Activated CD8-positive, alpha-beta memory T cell treated with anti-CD3 and anti-CD28 coated beads, Interleukin-2, amount 50 U/mL, for 1 hour (primary cell): ENCODE data around the gene HDGF.

Experiments
- DNase-seq: peaks from one replicate; pipeline ENCODE4 v3.0.0-alpha.2; 2020; ENCODE audit errors: extremely low read depth

Gene HDGF

DNA sequence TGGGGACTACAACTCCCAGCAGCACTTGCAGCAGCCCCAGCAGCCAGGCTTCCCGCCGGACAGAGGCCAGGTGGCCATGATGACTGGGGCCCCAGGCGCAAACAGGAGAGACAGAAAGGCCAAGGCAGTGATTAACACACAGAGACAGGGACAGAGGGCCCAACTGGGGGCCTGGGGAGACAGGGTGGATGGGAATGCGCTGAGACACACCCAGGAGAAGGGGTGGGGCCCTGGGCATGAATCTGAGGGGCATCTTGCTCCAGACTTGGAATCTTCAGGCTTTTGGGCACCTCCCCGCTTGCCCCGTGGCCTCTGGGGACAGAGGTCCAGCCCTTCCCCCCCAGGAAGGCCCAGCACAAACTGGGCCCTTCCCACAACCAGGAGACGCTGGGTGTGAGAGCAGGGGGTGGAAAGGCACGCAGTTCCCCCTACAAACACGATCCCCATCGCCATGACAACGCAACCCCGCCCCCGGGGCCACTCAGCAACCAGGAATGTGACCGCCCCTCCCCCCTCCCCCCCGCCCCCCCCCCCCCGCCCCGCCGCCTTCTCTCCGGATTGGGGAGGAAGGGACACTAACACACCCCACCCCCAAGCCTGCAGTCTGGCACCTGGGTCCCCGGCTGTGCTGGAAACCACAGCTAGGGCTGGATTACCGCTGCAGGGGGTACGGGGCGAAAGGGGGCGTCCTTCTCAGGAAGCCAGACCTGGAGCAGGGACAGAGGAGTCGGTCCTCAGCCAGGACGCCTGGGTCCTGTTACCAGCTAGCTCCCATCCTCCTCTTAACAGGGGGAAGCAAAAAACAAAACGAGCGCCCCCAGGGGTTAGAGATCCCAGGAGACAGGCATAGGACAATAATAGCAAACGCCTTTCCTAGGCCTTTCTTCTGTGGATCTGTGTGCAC lies 4.5 kb downstream of the HDGF start:
- DNase-seq = peak; percentile 53

DNA sequence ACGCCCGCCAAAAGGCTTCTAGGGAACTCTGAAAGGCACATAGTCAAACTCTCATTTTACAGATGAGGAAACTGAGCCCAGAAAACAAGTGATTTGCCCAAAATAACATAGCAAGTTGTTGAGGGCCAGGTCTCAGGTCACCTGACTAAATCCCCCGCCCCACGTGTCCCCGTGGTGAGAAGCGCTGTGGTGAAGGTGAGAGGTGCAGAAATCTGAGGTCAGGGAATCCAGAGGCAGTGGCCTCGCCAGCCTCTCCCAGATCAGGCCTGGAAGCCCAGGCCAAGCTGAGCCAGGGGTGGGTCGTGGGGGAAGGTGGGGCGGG lies 5.1 kb downstream of the HDGF start:
- DNase-seq = no peak

DNA sequence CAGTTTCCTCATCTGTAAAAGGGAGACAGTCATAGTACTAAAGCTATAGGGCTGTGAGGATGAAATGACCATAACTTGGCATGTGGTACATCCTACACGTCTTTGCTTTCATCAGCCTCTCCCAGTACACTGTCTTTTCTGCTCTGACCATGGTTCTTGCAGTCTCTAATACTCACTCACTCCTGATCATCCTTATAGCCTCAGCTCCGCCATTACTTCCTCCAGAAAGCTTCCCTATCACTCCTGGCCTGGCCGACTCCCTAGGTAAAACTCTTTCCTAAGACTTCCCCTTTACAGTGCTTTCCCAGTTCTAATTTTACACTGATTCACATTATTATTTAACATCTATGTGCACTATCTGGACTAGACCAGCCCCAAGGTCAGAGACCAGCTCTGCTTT lies 5.6 kb downstream of the HDGF start:
- no peak for DNase-seq

DNA sequence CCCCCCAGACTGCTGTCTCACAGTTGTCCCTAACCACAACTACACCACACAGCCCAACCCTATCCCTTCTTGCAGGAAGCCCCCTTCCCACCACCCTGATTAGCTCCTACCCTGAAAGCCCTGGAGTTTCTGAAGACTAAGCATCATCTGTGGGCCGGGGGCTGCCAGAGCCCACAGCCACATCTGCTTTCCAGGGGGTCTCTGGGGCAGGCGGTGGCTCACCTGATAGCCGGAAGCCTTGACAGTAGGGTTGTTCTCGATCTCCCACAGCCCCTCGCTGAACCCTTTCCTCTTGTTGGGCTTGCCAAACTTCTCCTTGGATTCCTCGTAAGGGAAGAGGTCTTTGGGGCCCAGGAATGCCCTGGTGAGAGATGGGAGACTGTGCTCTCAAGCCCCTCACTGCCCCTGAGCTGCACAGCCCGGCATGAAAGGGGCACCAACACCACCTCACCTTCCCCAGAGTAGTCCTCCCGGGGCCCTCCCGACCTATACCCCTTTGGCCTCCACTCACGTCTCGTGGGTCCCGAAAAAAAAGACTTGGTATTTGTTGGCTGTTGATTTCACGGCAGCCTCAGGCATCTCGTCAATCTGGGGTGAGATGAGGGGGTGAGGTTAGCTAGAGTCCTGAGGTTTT lies 6.6 kb downstream of the HDGF start:
- no peak for DNase-seq

DNA sequence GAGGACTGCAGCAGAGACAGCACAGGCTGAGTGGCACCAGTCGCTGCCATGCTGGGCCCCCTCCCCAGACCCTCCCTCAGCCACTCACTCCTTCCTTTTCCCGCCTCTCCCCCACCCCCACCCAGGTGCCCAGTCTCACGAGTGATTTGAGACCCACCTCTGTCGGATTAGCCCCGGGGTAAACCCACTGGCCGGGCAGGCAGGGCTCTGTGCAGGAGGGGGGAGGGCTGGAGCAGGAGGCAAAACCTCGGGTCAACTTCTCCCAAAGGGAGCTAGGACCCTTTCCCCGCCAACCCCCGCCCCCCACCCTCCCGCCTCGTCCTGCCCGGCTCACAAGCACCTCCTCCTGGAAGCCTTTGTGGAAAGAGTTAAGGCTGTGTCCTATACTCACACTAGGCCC lies 7.1 kb downstream of the HDGF start:
- DNase-seq = no peak

DNA sequence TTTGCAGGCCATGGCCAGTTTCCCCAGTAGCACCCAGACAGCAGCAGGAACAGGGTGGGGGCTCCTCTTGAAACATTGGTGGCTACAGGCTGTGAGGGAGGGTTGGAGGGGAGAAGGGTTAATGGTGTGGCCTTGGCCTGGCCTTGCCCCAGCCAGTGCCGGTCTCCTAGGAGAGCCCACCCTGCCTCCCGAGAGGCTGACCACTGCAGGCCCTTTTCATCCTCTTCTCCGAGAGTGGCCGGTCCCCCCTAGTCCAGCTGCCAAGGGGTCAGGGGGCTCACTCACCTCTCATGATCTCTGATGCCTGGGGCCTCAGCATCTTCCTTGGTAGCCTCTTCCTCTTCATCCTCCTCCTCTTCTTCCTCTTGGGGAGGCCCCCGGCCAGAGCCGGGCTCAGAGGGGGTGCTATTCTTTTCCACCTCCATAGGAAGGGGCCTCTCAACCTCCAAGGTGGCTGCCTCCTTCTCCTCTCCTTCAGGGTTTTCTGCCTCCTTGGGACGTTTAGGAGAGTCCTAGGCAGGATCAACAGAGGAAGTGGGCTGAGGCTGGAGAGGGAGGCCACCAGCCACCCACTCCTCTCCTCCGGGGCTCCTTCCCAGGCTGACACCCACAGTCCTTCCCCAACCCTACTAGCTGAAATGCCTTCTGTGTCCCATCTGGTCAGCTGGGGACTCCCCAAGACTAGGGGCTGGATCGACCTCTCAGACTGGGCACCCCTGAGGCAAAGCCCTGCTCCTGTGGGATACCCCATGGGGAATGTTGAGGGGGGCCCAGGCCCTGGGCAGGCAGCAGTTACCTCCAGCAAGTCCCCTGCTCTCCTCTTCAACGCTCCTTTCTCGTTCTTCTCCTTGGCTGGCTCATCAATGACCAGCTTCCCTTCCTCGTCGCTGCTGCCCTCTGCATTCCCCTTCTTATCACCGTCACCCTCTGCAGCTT lies 7.8 kb downstream of the HDGF start:
- DNase-seq = no peak

DNA sequence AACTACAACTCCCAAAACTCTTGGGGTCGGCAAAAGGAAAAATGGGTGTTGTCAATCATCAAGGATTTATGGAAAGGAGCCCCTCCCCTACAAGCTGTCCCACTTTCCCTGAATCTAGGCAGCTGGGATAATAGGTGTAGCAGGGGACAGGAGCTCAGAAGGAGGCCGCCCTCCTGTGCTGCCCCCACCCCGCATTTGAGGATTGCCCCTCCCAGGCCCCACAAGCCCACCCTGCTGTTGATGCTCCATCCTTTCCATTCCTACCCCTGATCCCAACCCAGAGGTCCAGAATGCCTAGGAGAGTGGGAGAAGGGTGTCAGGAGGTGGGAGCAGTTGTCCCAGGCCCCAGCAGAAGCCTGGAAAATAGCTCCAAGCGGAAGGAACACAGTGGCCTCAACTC lies 8.7 kb downstream of the HDGF start:
- DNase-seq = no peak

DNA sequence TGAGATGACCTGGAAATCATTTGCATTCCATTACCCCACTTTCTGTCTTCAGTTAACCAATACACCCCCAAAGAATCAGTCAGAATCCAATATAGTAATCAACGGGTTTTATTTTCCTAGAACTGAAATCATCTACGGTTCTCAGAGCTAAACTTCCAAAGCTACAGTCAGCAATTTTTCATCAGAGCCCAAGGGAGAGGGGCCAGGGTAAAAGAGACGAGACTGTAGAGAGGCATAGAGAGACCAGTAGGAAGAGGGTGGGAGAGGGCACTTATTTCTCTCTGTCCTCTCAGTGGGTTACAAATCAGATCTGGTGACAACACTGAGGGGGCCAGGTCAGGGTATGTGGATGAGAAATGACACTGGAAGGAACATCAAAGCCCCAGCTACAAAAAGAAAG lies 9.5 kb downstream of the HDGF start:
- DNase-seq = no peak

DNA sequence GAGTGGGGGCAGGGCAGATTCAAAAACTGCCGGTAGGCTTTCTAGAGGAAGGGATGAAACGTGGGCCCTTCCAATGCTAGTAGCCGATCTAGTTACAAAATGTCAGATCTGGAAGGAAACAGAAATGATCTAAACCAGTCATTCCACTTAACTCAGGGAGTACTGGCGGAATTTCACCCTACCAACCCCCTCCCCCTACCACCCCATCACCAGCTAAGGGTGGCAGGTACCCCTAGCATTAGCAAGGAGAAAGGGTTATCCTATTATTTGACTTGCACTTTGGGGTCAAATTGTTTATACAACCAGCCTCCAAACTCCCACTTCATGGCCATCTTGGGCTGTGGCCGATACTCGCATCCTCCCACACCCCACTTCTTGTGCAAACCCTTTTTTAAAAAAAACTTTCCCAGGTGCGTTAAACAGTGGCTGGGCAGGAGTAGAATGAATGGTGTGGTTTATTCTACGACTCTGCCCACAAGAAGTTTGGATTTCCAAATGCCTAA lies 9.9 kb downstream of the HDGF start:
- DNase-seq = no peak

DNA sequence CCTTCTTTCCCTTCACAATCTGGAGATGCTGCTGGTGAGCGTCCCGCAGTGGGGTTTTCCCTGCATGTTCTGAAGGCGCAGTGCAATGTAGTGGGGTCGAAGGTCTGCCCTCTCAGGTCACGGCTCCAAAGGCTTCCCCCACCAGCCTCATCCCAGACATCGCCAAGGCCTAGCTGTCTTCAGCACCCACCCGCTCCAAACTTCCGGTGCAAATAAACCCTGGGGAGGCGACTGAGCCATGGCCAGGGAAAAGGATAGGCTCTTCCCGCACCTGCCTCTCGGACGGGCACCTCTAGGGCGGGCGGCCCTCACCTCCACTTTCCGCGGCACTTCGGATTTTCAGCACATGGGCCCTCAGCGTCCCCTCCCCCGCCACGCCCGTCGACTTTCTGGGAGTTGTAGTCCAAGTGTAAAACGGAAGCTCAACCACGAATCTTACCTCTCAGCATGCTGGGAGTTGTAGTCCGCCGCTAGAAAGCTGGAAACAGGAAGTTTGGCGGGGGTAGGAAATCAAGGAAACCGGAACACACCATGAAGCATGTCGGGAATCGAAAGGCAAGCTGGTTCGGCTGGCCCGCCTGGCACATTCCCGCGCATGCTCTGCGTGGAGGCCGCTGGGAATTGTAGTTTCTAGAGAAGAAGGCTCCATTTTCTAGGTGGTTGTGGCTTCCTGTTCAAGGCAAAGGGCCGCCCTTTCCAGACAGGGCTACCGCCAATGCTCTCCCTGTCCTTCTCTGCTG lies 10.6 kb downstream of the HDGF start, which contains the start of gene MRPL24:
Gene MRPL24 (minus strand): TSS at position 348 of the 740 bp plus-strand sequence. CDS start 2,384 bp downstream, outside the sequence.
- peak; percentile 93 for DNase-seq

DNA sequence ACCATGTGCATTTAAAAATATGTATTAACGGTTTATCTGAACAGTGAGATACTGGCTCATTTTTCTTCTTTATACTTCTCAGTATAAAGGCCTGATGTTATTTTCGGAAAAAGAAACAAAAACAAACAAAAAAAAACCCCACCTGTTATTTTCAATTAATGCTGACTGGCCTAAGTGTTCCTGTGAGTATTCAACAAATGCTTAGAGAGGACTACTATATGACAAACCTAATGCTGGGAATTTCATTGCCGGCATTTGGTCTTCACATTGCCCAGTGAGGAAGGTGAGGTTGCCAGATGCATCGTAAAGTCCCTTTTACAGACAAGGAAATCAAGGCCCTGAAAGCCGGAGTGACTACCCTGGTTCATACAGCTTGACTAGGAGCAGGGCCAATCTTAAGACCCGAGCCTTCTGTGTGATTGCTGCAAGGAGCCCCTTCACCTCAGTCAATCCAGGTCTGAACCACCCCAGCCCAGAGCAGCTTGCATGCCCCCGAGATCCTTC lies 11.2 kb downstream of the HDGF start:
- no peak for DNase-seq

DNA sequence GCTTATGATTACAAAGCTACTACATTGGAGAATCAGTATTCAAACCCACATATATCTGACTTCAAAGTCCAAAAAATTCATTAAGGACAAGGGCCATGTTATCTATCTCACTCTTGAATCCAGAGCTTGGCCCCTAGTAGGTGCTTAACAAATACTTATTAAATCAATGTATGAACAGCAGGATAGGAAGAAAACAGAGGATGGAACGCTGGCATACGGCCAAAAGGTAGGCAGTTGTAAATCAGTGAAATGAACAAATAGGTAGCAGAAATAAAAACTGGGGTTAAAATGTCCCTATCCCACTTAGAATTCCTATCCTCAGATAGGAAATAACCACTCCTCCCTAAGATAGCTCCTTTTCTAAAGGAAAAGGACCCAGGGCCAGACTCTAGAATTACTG lies 12.6 kb downstream of the HDGF start:
- DNase-seq = no peak

DNA sequence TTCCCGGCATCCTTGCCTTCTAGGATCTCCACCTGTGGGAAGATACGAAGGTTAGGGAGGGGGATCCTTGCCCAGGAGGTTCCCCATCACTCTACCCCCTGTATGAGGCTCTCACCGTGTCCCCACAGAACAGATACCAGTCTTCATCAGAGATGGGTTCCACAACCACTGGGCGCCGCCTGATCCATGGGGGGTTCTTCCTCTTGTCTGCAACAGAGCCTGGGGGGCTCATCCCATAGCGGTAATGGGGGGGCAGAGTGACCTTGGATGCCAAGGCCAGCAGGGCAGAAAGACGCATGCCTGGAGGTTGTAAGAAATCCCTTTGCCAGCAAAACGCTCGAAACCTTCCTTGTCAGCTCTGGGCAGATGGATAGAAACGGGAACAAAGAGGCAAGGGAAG lies 13.1 kb downstream of the HDGF start:
- DNase-seq = no peak

DNA sequence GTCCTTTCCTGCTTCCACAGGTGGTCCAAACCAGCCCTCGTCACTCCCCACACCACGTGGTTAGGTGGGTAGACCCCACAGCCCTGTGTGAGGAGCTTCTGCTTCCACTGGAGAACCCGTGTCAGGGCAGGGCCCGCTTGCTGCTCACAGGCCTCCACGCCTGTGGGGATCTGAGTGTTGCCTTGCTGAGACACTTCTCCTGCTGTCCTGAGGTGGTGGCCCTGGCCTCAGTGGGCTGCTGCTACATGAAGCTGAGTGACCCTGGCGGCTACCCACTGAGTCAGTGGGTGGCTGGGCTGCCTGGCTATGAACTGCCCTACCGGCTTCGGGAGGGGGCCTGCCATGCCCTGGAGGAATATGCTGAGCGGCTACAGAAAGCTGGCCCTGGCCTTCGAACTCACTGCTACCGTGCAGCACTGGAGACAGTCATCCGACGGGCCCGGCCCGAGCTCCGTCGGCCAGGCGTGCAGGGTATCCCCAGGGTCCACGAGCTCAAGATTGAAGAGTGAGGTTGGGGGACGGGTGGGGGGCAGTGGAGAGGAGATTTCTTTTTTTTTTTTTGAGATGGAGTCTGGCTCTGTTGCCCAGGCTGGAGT lies 17.4 kb downstream of the HDGF start:
- DNase-seq = no peak

DNA sequence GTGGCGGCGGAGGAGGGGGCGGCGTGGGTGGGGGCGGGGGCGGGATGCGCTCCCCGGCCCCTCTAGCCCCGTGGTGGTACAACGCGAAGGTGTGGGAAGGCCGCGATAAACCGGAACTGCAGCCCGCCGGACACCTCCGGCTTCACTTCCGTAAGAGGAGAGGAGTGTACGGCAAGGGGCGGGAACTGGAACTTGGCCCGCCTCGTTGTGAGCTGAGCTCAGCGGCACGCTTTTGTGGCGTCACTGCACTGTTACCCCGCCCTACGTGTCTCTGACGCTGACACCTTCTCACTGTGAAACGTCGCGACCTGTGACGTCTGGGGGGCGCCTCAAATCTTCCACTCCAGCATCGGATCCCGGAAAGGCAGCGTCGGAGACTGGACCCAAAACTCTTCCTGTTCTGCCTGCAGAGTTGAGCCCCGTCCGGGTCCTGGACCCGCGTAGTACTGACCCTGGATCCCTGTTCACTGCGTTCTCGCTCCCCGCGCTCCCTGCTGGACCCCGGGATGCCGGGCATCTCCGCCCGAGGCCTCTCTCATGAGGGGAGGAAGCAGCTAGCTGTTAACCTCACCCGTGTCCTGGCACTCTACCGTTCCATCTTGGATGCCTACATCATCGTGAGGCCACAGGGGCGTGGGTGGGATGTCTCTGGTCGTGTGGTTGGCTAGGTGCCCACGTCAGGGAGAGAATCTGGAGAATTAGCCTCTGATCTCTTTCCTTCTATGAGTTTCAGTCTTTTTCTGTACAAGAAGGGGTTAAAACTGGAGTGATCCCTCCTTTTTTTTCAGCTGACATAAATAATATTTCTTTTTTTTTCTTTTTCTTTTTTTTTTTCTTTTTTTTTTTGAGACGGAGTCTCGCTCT lies 22.6 kb downstream of the HDGF start, which contains the start of gene ISG20L2:
Gene ISG20L2 (minus strand): TSS at position 168 of the 864 bp plus-strand sequence. CDS start 1,114 bp downstream, outside the sequence.
- peak; percentile 89 for DNase-seq

DNA sequence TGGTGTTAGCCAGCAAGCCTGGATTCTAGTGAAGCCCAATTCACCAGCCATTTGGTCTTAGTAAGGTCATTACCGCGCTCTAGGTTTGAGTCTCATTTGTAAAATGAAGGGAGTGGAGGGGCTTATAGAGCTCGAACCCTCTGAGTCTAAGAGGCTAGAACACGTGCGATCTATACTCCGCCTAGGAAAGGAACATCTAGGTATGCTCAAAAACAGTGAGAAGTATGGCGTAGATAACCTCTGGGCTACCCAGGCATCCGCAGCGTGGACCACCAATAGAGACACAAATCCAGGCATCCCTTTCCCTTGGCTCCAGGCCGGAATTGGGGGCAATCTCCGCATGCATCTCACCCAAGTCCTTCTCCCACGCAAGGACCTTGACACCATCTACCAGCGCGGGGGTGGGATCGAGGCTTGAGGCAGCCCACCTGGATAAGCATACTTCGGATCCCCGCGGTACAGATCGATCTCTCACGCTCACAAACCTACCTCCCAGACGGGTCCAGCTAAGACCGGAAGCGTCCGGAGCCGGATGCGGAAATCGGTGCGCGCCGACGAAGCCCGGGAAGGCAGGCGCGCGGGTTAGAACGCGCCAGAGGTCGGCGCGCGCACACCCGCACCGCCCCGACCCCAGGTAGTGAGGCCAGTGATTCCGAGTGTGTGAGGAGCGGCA lies 23.4 kb downstream of the HDGF start, which contains the start of gene METTL25B:
Gene METTL25B (plus strand): TSS at position 544 of the 673 bp plus-strand sequence. CDS start 636 bp downstream, outside the sequence.
- no peak for DNase-seq

DNA sequence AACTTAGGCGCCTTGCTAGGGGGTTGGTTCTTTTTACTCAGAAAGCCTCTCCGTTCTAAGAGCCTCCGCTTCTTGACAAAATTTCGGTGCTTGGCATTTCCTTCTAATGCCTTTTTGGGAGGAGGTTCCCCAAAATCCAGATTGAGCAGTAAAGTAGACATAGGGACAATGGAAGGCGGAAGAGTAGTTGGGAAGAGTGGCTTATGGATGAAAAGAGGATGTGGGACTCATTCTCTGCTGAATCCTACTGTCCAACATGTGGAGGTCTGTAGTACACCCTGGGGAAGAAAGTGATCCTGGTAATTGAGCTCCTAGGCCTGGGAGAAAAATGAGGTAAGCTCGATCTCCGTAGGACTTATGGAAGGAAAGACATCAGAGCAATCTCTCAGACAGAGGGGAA lies 24.0 kb downstream of the HDGF start:
- no peak for DNase-seq

DNA sequence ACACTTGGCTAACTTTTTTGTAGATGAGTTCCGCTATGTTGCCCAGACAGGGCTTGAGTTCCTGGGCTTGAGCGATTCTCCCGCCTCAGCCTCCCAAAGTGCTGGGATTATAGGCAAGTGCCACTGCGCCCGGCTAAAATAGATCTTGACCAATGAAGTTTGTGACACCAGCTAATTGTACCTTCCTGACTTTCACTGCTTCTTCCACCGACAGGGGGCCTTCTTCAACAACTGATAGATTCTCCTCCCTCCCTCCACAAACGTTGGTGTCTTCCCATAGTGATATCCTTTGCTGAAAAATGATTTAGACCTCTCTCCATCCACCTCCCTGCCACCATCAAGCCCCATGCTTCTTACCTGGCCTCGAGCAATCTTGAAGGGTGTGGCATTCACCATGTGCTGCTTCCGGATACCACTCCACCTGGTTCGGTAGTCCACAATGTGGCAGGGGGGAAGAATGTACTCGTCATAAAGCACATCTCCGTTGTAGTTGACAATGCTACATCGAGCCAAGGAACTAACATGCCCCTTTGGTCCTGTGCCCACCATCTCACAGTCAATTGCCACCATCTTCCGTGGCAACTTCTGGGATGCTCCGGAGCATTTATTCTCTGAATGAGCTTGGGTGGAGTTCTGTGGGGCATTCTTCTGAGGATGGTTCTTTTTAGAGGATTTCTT lies 24.8 kb downstream of the HDGF start:
- DNase-seq = no peak
